ENCODE measurements around the gene SLC35F1. TPM values are rescaled to one million over a fixed set of nuclear protein-coding genes. Genes with fewer than 3 reads are reported as not detected.

SLC35F1 gene
- total RNA-seq, 1 donor from 2014 or later = 24.3 TPM

- TF ChIP-seq EZH2phosphoT487 (IDR thresholded peaks at IDR 0.05) (no peak), CTCF (IDR thresholded peaks at IDR 0.05) (peak; percentile 87)
- no peak overlapping the region for H3K27ac Mint-ChIP-seq
- peaks cover 34% of the 10 kb centered on the region for H3K36me3 Mint-ChIP-seq
- Histone ChIP-seq H3K36me3 (no peaks in the 10 kb centered on the region), H3K4me1 (peaks cover 3% of the 10 kb centered on the region), H3K27ac (no peak overlapping the region), H4K20me1 (ENCODE audit: low read depth) (no peaks in the 10 kb centered on the region), H3K9me3 (ENCODE audit: low read depth) (no peaks in the 10 kb centered on the region), H2AFZ (replicated peaks) (no peak overlapping the region), H3K9ac (no peak overlapping the region), H3K27me3 (no peaks in the 10 kb centered on the region), H3K79me2 (ENCODE audit: low read depth) (no peaks in the 10 kb centered on the region), H3K4me3 (no peak overlapping the region), H3K4me2 (no peak overlapping the region), H3F3A (ENCODE audit: low read depth) (no peaks in the 10 kb centered on the region)
- peaks cover 1% of the 10 kb centered on the region for H3K9me3 Mint-ChIP-seq
- H3K4me3 Mint-ChIP-seq = no peak overlapping the region
- peaks cover 21% of the 10 kb centered on the region for H3K4me1 Mint-ChIP-seq
- DNase-seq (ENCODE audit: low spot score) = peak; percentile 70
- H3K27me3 Mint-ChIP-seq (ENCODE audit: insufficient read depth, low read depth) = peaks cover 9% of the 10 kb centered on the region
Measured at GRCh38 chr6:118283766-118284165, 376.7 kb downstream of the SLC35F1 start.

- Mint-ChIP-seq H3K9me3 (peaks cover 2% of the 10 kb centered on the region), H3K4me1 (peaks cover 14% of the 10 kb centered on the region), H3K36me3 (peaks cover 35% of the 10 kb centered on the region), H3K27me3 (ENCODE audit: insufficient read depth, low read depth) (peaks cover 9% of the 10 kb centered on the region), H3K27ac (no peak overlapping the region), H3K4me3 (no peak overlapping the region)
- Histone ChIP-seq H4K20me1 (ENCODE audit: low read depth) (no peaks in the 10 kb centered on the region), H3K4me3 (no peak overlapping the region), H3K27me3 (no peaks in the 10 kb centered on the region), H3K9me3 (ENCODE audit: low read depth) (no peaks in the 10 kb centered on the region), H3K9ac (no peak overlapping the region), H3K27ac (no peak overlapping the region), H3K36me3 (no peaks in the 10 kb centered on the region), H3F3A (ENCODE audit: low read depth) (no peaks in the 10 kb centered on the region), H3K79me2 (ENCODE audit: low read depth) (no peaks in the 10 kb centered on the region), H3K4me2 (no peak overlapping the region), H3K4me1 (peaks cover 3% of the 10 kb centered on the region), H2AFZ (replicated peaks) (no peak overlapping the region)
- TF ChIP-seq CTCF (IDR thresholded peaks at IDR 0.05) (peak; percentile 50), EZH2 (IDR thresholded peaks at IDR 0.05) (no peak)
- no peak for DNase-seq (ENCODE audit: low spot score)
Measured at GRCh38 chr6:118284736-118285360, 377.8 kb downstream of the SLC35F1 start.

GRCh38 chr6:118285791-118286190, 378.7 kb downstream of the SLC35F1 start:
- Histone ChIP-seq H3K9ac (no peak overlapping the region), H3K4me2 (no peak overlapping the region), H3K27me3 (no peaks in the 10 kb centered on the region), H3K79me2 (ENCODE audit: low read depth) (no peaks in the 10 kb centered on the region), H3K4me3 (no peak overlapping the region), H3K4me1 (peaks cover 3% of the 10 kb centered on the region), H4K20me1 (ENCODE audit: low read depth) (no peaks in the 10 kb centered on the region), H3K27ac (no peak overlapping the region), H3K9me3 (ENCODE audit: low read depth) (no peaks in the 10 kb centered on the region), H2AFZ (replicated peaks) (no peak overlapping the region), H3F3A (ENCODE audit: low read depth) (no peaks in the 10 kb centered on the region), H3K36me3 (no peaks in the 10 kb centered on the region)
- peaks cover 2% of the 10 kb centered on the region for H3K9me3 Mint-ChIP-seq
- peaks cover 35% of the 10 kb centered on the region for H3K36me3 Mint-ChIP-seq
- DNase-seq (ENCODE audit: low spot score) = no peak
- peaks cover 9% of the 10 kb centered on the region for H3K27me3 Mint-ChIP-seq (ENCODE audit: insufficient read depth, low read depth)
- H3K4me1 Mint-ChIP-seq = peaks cover 8% of the 10 kb centered on the region
- H3K4me3 Mint-ChIP-seq = no peak overlapping the region
- TF ChIP-seq EZH2 (IDR thresholded peaks at IDR 0.05) = no peak
- TF ChIP-seq CTCF (IDR thresholded peaks at IDR 0.05) = no peak
- TF ChIP-seq EZH2phosphoT487 (IDR thresholded peaks at IDR 0.05) = no peak
- peak overlapping the region; percentile 23 for H3K27ac Mint-ChIP-seq
